Loucy (cell line): ENCODE measurements around the gene CAMK2A.

ENCODE experiments used
- H2AFZ ChIP-seq: fragments of 200-600 bp; sonication (generic); 2 replicates; pipeline ENCODE4 v1.6.0; 2016; ENCODE audit warnings: antibody characterized with exemption, mild to moderate bottlenecking, low read length, moderate library complexity
- H3F3A ChIP-seq: fragments of 200-600 bp; 2 replicates; pipeline ENCODE4 v1.6.0; 2016; ENCODE audit warnings: antibody characterized with exemption, low read depth, mild to moderate bottlenecking
- H3K27me3 ChIP-seq: fragments of 200-600 bp; sonication (generic); 2 replicates; pipeline ENCODE4 v1.6.1; 2014; ENCODE audit warnings: low read length, mild to moderate bottlenecking; ENCODE audit not compliant: insufficient read depth, poor library complexity, severe bottlenecking
- H3K36me3 ChIP-seq: fragments of 200-600 bp; sonication (generic); 2 replicates; pipeline ENCODE4 v1.6.1; 2016; ENCODE audit warnings: low read length; ENCODE audit not compliant: insufficient read depth
- H3K4me1 ChIP-seq: fragments of 200-600 bp; sonication (generic); 2 replicates; pipeline ENCODE4 v1.5.1; 2014; ENCODE audit warnings: low read length, mild to moderate bottlenecking; ENCODE audit not compliant: insufficient read depth, poor library complexity, severe bottlenecking
- H3K4me2 ChIP-seq: fragments of 200-600 bp; sonication (generic); 2 replicates; pipeline ENCODE4 v1.6.0; 2014; ENCODE audit warnings: antibody characterized with exemption, low read length, low read depth, mild to moderate bottlenecking; ENCODE audit not compliant: poor library complexity, severe bottlenecking
- H3K4me3 ChIP-seq: fragments of 200-600 bp; sonication (generic); 2 replicates; pipeline ENCODE4 v1.5.1; 2014; ENCODE audit warnings: low read length, mild to moderate bottlenecking, mixed read lengths; ENCODE audit not compliant: poor library complexity, severe bottlenecking
- H3K79me2 ChIP-seq: fragments of 200-600 bp; sonication (generic); 2 replicates; pipeline ENCODE4 v1.6.1; 2014; ENCODE audit warnings: low read length; ENCODE audit not compliant: insufficient read depth
- H3K9ac ChIP-seq: fragments of 200-600 bp; sonication (generic); 2 replicates; pipeline ENCODE4 v1.6.0; 2014; ENCODE audit warnings: mild to moderate bottlenecking, low read depth, low read length, moderate library complexity; ENCODE audit not compliant: poor library complexity, severe bottlenecking
- H3K9me2 ChIP-seq: fragments of 200-600 bp; sonication (generic); replicated peaks from 2 replicates; pipeline ENCODE4 v1.6.1; 2016; ENCODE audit warnings: low read depth, low read length, mixed read lengths
- H3K9me3 ChIP-seq: fragments of 200-600 bp; sonication (generic); 2 replicates; pipeline ENCODE4 v1.6.1; 2014; ENCODE audit warnings: mild to moderate bottlenecking, antibody characterized with exemption, low read length, low read depth; ENCODE audit not compliant: insufficient read depth
- H4K20me1 ChIP-seq: fragments of 200-600 bp; sonication (generic); 2 replicates; pipeline ENCODE4 v1.6.0; 2014; ENCODE audit warnings: antibody characterized with exemption, low read length, mild to moderate bottlenecking; ENCODE audit not compliant: insufficient read depth, poor library complexity, severe bottlenecking
- CTCF ChIP-seq: fragments of 200-600 bp; sonication (generic); conservative IDR thresholded peaks from 2 replicates; pipeline ENCODE4 v1.5.1; 2014; ENCODE audit warnings: mild to moderate bottlenecking, antibody characterized with exemption, low read length
- EZH2phosphoT487 ChIP-seq: fragments of 200-600 bp; IDR thresholded peaks from 2 replicates; pipeline ENCODE4 v1.6.1; 2018; ENCODE audit warnings: antibody characterized with exemption, mild to moderate bottlenecking, moderate library complexity, borderline replicate concordance

Gene CAMK2A

GRCh38 chr5:150263801-150264621 is 25.6 kb downstream of the CAMK2A start:
- H3K27me3 ChIP-seq = no peaks in the 10 kb centered on the region
- H3K4me1 ChIP-seq = no peaks in the 10 kb centered on the region
- H3K9ac ChIP-seq = no peak overlapping the region
- no peaks in the 10 kb centered on the region for H3F3A ChIP-seq
- H3K79me2 ChIP-seq = no peaks in the 10 kb centered on the region
- no peak overlapping the region for H2AFZ ChIP-seq
- H4K20me1 ChIP-seq = no peaks in the 10 kb centered on the region
- H3K36me3 ChIP-seq = no peaks in the 10 kb centered on the region
- TF ChIP-seq EZH2phosphoT487 (no peak), CTCF (no peak)
- no peaks in the 10 kb centered on the region for H3K9me2 ChIP-seq
- H3K4me3 ChIP-seq = no peak overlapping the region
- H3K4me2 ChIP-seq = no peak overlapping the region
- no peaks in the 10 kb centered on the region for H3K9me3 ChIP-seq

GRCh38 chr5:150263375-150263775 is 26.2 kb downstream of the CAMK2A start:
- Histone ChIP-seq H3F3A (no peaks in the 10 kb centered on the region), H4K20me1 (no peaks in the 10 kb centered on the region), H3K9me3 (no peaks in the 10 kb centered on the region), H3K4me3 (no peak overlapping the region), H3K9me2 (no peaks in the 10 kb centered on the region), H3K4me1 (no peaks in the 10 kb centered on the region), H3K79me2 (no peaks in the 10 kb centered on the region), H3K36me3 (no peaks in the 10 kb centered on the region), H2AFZ (no peak overlapping the region), H3K27me3 (no peaks in the 10 kb centered on the region), H3K4me2 (no peak overlapping the region), H3K9ac (no peak overlapping the region)
- TF ChIP-seq EZH2phosphoT487 = no peak
- TF ChIP-seq CTCF = no peak

GRCh38 chr5:150262502-150262901 is 27.1 kb downstream of the CAMK2A start:
- no peak overlapping the region for H2AFZ ChIP-seq
- H3K9me2 ChIP-seq = no peaks in the 10 kb centered on the region
- H3K79me2 ChIP-seq = no peaks in the 10 kb centered on the region
- no peak overlapping the region for H3K4me2 ChIP-seq
- TF ChIP-seq EZH2phosphoT487 = no peak
- H3K4me3 ChIP-seq = no peak overlapping the region
- peaks cover 5% of the 10 kb centered on the region for H3K4me1 ChIP-seq
- H3F3A ChIP-seq = no peaks in the 10 kb centered on the region
- H3K9me3 ChIP-seq = no peaks in the 10 kb centered on the region
- H4K20me1 ChIP-seq = no peaks in the 10 kb centered on the region
- H3K27me3 ChIP-seq = no peaks in the 10 kb centered on the region
- H3K9ac ChIP-seq = no peak overlapping the region
- H3K36me3 ChIP-seq = no peaks in the 10 kb centered on the region

- TF ChIP-seq CTCF (no peak), EZH2phosphoT487 (no peak)
- Histone ChIP-seq H3K9me2 (no peaks in the 10 kb centered on the region), H3K4me3 (no peak overlapping the region), H3K4me2 (no peak overlapping the region), H3K27me3 (no peaks in the 10 kb centered on the region), H4K20me1 (no peaks in the 10 kb centered on the region), H3K9ac (no peak overlapping the region), H3K4me1 (peaks cover 6% of the 10 kb centered on the region), H3K36me3 (no peaks in the 10 kb centered on the region), H2AFZ (no peak overlapping the region), H3F3A (no peaks in the 10 kb centered on the region), H3K9me3 (no peaks in the 10 kb centered on the region), H3K79me2 (no peaks in the 10 kb centered on the region)
These were observed 28.3 kb downstream of the CAMK2A start for GRCh38 chr5:150261231-150261630.
